HG03432 (cell line): ENCODE results near the gene DSG3.

Source experiments
- ATAC-seq: cut with Tn5 transposase; IDR thresholded peaks from one replicate; pipeline ENCODE4 v1.9.1; 2021; ENCODE audit warnings: mild to moderate bottlenecking, moderate library complexity; ENCODE audit not compliant: unreplicated experiment

Gene DSG3

GRCh38 chr18:31430554-31430953, 17.0 kb upstream of the DSG3 start:
- no peak for ATAC-seq

GRCh38 chr18:31432316-31432715, 15.2 kb upstream of the DSG3 start:
- ATAC-seq = no peak

GRCh38 chr18:31436825-31437224, 10.7 kb upstream of the DSG3 start:
- no peak for ATAC-seq

- no peak for ATAC-seq
These were observed 9.1 kb upstream of the DSG3 start for GRCh38 chr18:31438402-31438801.

- no peak for ATAC-seq
These were observed 7.7 kb upstream of the DSG3 start for GRCh38 chr18:31439807-31440325.

- no peak for ATAC-seq
These were observed 6.8 kb upstream of the DSG3 start for GRCh38 chr18:31440787-31441186.

GRCh38 chr18:31441493-31441892, 6.0 kb upstream of the DSG3 start:
- ATAC-seq = no peak

- ATAC-seq = no peak
These were observed 3.4 kb upstream of the DSG3 start for GRCh38 chr18:31444142-31444541.

- no peak for ATAC-seq
These were observed 1.6 kb upstream of the DSG3 start for GRCh38 chr18:31445908-31446307.

- ATAC-seq = no peak
These were observed 687 bp upstream of the DSG3 start for GRCh38 chr18:31446854-31447253.

GRCh38 chr18:31450409-31450808, 2.9 kb downstream of the DSG3 start:
- no peak for ATAC-seq

- no peak for ATAC-seq
These were observed 4.1 kb downstream of the DSG3 start for GRCh38 chr18:31451625-31452024.

GRCh38 chr18:31454066-31454708, 6.6 kb downstream of the DSG3 start:
- ATAC-seq = no peak

- ATAC-seq = no peak
These were observed 22.1 kb downstream of the DSG3 start for GRCh38 chr18:31469629-31470028.

- no peak for ATAC-seq
These were observed 31.1 kb downstream of the DSG3 start for GRCh38 chr18:31478688-31479087.

- no peak for ATAC-seq
These were observed 34.5 kb downstream of the DSG3 start for GRCh38 chr18:31482051-31482450.

- no peak for ATAC-seq
These were observed 35.9 kb downstream of the DSG3 start for GRCh38 chr18:31483396-31483795.

GRCh38 chr18:31484461-31484860, 36.9 kb downstream of the DSG3 start:
- no peak for ATAC-seq

- ATAC-seq = no peak
These were observed 38.6 kb downstream of the DSG3 start for GRCh38 chr18:31486165-31486564.

- no peak for ATAC-seq
These were observed 39.9 kb downstream of the DSG3 start for GRCh38 chr18:31487246-31488015.

GRCh38 chr18:31489311-31489710, 41.8 kb downstream of the DSG3 start:
- no peak for ATAC-seq

- ATAC-seq = peak; percentile 93
These were observed 42.8 kb downstream of the DSG3 start for GRCh38 chr18:31490387-31490786.
